Adipocyte (in vitro differentiated cells): ENCODE measurements around the gene UBE2G2.

Experiments
- DNase-seq: peaks from one replicate; pipeline ENCODE4 v3.0.0-alpha.2; 2015; ENCODE audit warnings: low read depth
- H3K27me3 ChIP-seq: replicated peaks from 2 replicates; pipeline ENCODE4 v1.7.0; 2013; ENCODE audit warnings: mild to moderate bottlenecking, low read length, moderate library complexity; ENCODE audit not compliant: control insufficient read depth, insufficient read depth
- H3K36me3 ChIP-seq: 2 replicates; pipeline ENCODE4 v1.7.0; 2013; ENCODE audit warnings: low read length, mild to moderate bottlenecking, moderate library complexity; ENCODE audit not compliant: control insufficient read depth, insufficient read depth, severe bottlenecking
- H3K4me1 ChIP-seq: 2 replicates; pipeline ENCODE4 v1.7.0; 2013; ENCODE audit warnings: mild to moderate bottlenecking, low read length, moderate library complexity; ENCODE audit not compliant: control insufficient read depth, insufficient read depth
- H3K4me3 ChIP-seq: 2 replicates; pipeline ENCODE4 v1.7.0; 2013; ENCODE audit warnings: mild to moderate bottlenecking, low read length, moderate library complexity
- H3K9ac ChIP-seq: 2 replicates; pipeline ENCODE4 v1.7.0; 2013; ENCODE audit warnings: mild to moderate bottlenecking, low read length, moderate library complexity
- H3K9me3 ChIP-seq: 2 replicates; pipeline ENCODE4 v1.7.0; 2013; ENCODE audit warnings: mild to moderate bottlenecking, low read length, moderate library complexity; ENCODE audit not compliant: control insufficient read depth

Gene UBE2G2

GRCh38 chr21:44751186-44751798 is 50.3 kb downstream of the UBE2G2 start:
- Histone ChIP-seq H3K4me1 (no peaks in the 10 kb centered on the region), H3K27me3 (peaks cover 39% of the 10 kb centered on the region), H3K36me3 (no peaks in the 10 kb centered on the region), H3K4me3 (no peak overlapping the region), H3K9ac (no peak overlapping the region), H3K9me3 (peaks cover 14% of the 10 kb centered on the region)
- no peak for DNase-seq

- no peak for DNase-seq
- no peaks in the 10 kb centered on the region for H3K4me1 ChIP-seq
- peaks cover 39% of the 10 kb centered on the region for H3K27me3 ChIP-seq
- H3K36me3 ChIP-seq = no peaks in the 10 kb centered on the region
- H3K4me3 ChIP-seq = no peak overlapping the region
- peaks cover 14% of the 10 kb centered on the region for H3K9me3 ChIP-seq
- no peak overlapping the region for H3K9ac ChIP-seq
Observed at GRCh38 chr21:44750675-44751025, 51.0 kb downstream of the UBE2G2 start.

- Histone ChIP-seq H3K9me3 (peaks cover 11% of the 10 kb centered on the region), H3K4me3 (no peak overlapping the region), H3K27me3 (peaks cover 37% of the 10 kb centered on the region), H3K4me1 (no peaks in the 10 kb centered on the region), H3K36me3 (no peaks in the 10 kb centered on the region), H3K9ac (no peak overlapping the region)
- no peak for DNase-seq
Observed at GRCh38 chr21:44749759-44750674, 51.6 kb downstream of the UBE2G2 start.

- H3K36me3 ChIP-seq = no peaks in the 10 kb centered on the region
- H3K4me3 ChIP-seq = no peak overlapping the region
- peaks cover 3% of the 10 kb centered on the region for H3K9me3 ChIP-seq
- H3K27me3 ChIP-seq = peaks cover 37% of the 10 kb centered on the region
- DNase-seq = no peak
- H3K4me1 ChIP-seq = no peaks in the 10 kb centered on the region
- no peak overlapping the region for H3K9ac ChIP-seq
Observed at GRCh38 chr21:44749116-44749758, 52.4 kb downstream of the UBE2G2 start.

- DNase-seq = no peak
- Histone ChIP-seq H3K4me3 (no peak overlapping the region), H3K9ac (no peak overlapping the region), H3K4me1 (no peaks in the 10 kb centered on the region), H3K9me3 (peaks cover 3% of the 10 kb centered on the region), H3K27me3 (peaks cover 39% of the 10 kb centered on the region), H3K36me3 (no peaks in the 10 kb centered on the region)
Observed at GRCh38 chr21:44748621-44749020, 53.0 kb downstream of the UBE2G2 start.

GRCh38 chr21:44742418-44743153 is 59.0 kb downstream of the UBE2G2 start:
- peaks cover 11% of the 10 kb centered on the region for H3K27me3 ChIP-seq
- no peaks in the 10 kb centered on the region for H3K4me1 ChIP-seq
- H3K36me3 ChIP-seq = no peaks in the 10 kb centered on the region
- H3K9me3 ChIP-seq = peaks cover 29% of the 10 kb centered on the region
- H3K9ac ChIP-seq = no peak overlapping the region
- no peak overlapping the region for H3K4me3 ChIP-seq
- DNase-seq = peak; percentile 20

GRCh38 chr21:44741921-44742320 is 59.7 kb downstream of the UBE2G2 start:
- DNase-seq = no peak
- H3K9ac ChIP-seq = no peak overlapping the region

GRCh38 chr21:44740742-44741141 is 60.9 kb downstream of the UBE2G2 start:
- H3K9ac ChIP-seq = no peak overlapping the region
- peaks cover 11% of the 10 kb centered on the region for H3K27me3 ChIP-seq
- peaks cover 42% of the 10 kb centered on the region for H3K9me3 ChIP-seq
- no peaks in the 10 kb centered on the region for H3K4me1 ChIP-seq
- DNase-seq = no peak
- no peak overlapping the region for H3K4me3 ChIP-seq
- no peaks in the 10 kb centered on the region for H3K36me3 ChIP-seq

More at GRCh38 chr21:44741921-44742320, 59.7 kb downstream of the UBE2G2 start:
- H3K36me3 ChIP-seq = no peaks in the 10 kb centered on the region
- no peaks in the 10 kb centered on the region for H3K4me1 ChIP-seq
- H3K4me3 ChIP-seq = no peak overlapping the region
- peaks cover 11% of the 10 kb centered on the region for H3K27me3 ChIP-seq
- peaks cover 33% of the 10 kb centered on the region for H3K9me3 ChIP-seq

GRCh38 chr21:44739316-44739715 is 62.3 kb downstream of the UBE2G2 start:
- peaks cover 8% of the 10 kb centered on the region for H3K27me3 ChIP-seq
- no peaks in the 10 kb centered on the region for H3K4me1 ChIP-seq
- no peaks in the 10 kb centered on the region for H3K36me3 ChIP-seq
- no peak overlapping the region for H3K9ac ChIP-seq
- DNase-seq = no peak
- H3K4me3 ChIP-seq = no peak overlapping the region
- peaks cover 46% of the 10 kb centered on the region for H3K9me3 ChIP-seq

GRCh38 chr21:44738621-44739020 is 63.0 kb downstream of the UBE2G2 start:
- DNase-seq = no peak
- Histone ChIP-seq H3K36me3 (no peaks in the 10 kb centered on the region), H3K9ac (no peak overlapping the region), H3K27me3 (peaks cover 5% of the 10 kb centered on the region), H3K4me1 (no peaks in the 10 kb centered on the region), H3K9me3 (peaks cover 46% of the 10 kb centered on the region), H3K4me3 (no peak overlapping the region)
